Large intestine (tissue), 3 donors: ENCODE measurements around the gene MARCHF5. TPM values are rescaled to one million over a fixed set of nuclear protein-coding genes. Genes with fewer than 3 reads are reported as not detected.
"Not testable (repeated sequence)": the region's sequence is repeated elsewhere in the genome, so short reads cannot be mapped to it uniquely, and the experiment has no call there.

Experiments
- DNase-seq, 2 donors: peaks; one replicate each; pipeline versions ENCODE4 v3.0.0 to v3.0.0-alpha.2; 2013
- H3K27ac ChIP-seq: one replicate; pipeline ENCODE4 v1.5.1; 2013; ENCODE audit warnings: low read length
- H3K27me3 ChIP-seq: 2 replicates; pipeline ENCODE4 v1.6.1; 2013; ENCODE audit warnings: low read length; ENCODE audit not compliant: control insufficient read depth, insufficient read depth
- H3K36me3 ChIP-seq: 2 replicates; pipeline ENCODE4 v1.6.1; 2013; ENCODE audit warnings: low read length; ENCODE audit not compliant: control insufficient read depth, insufficient read depth
- H3K4me1 ChIP-seq: one replicate; pipeline ENCODE4 v1.6.1; 2013; ENCODE audit warnings: low read length; ENCODE audit not compliant: control insufficient read depth, insufficient read depth
- H3K4me3 ChIP-seq: one replicate; pipeline ENCODE4 v1.5.1; 2013; ENCODE audit warnings: low read length
- H3K9me3 ChIP-seq: one replicate; pipeline ENCODE4 v1.6.1; 2013; ENCODE audit warnings: mild to moderate bottlenecking, low read depth, low read length, moderate library complexity; ENCODE audit not compliant: control insufficient read depth
- WGBS: methylation state at CpG from one replicate; pipeline ENCODE4 v1.1.5; 2013; ENCODE audit warnings: low lambda C conversion rate; ENCODE audit not compliant: insufficient coverage; 5-methylcytosine and 5-hydroxymethylcytosine counted together
- polyA plus RNA-seq: library from polyadenylated mRNA; unstranded; fragments of 120-200 nt; gene quantifications from one replicate; pipeline ENCODE4 v1.2.1, GENCODE V29; 2013

Gene MARCHF5
- polyA plus RNA-seq, 1 donor = 40.8 TPM

DNA sequence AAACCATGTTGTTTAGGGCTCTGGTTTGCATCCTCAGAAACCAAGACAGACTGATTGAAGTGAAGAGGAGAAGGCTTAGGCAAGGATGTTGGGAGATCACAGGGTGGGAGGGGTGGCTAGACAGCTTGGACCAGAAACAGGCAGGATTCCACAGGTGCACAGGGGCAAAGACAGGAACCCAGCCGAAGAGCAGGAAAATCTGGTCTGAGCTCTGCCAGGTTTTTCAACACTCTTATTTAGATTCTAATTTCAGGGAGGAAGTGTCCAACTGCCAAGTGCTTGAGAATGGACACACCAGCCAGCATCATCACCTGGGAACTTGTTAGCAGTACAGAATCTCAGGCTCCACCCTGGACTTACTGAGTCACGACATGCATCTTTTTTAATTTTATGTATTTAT lies 93.8 kb downstream of the MARCHF5 start:
- WGBS = no CpG with 5 or more reads among the region's 2 CpGs
- H3K9me3 ChIP-seq = no peaks in the 10 kb centered on the region
- no peak overlapping the region for H3K27ac ChIP-seq
- no peak for DNase-seq
- no peaks in the 10 kb centered on the region for H3K36me3 ChIP-seq
- H3K4me1 ChIP-seq = no peaks in the 10 kb centered on the region
- H3K4me3 ChIP-seq = no peak overlapping the region
- H3K27me3 ChIP-seq = peaks cover 5% of the 10 kb centered on the region

DNA sequence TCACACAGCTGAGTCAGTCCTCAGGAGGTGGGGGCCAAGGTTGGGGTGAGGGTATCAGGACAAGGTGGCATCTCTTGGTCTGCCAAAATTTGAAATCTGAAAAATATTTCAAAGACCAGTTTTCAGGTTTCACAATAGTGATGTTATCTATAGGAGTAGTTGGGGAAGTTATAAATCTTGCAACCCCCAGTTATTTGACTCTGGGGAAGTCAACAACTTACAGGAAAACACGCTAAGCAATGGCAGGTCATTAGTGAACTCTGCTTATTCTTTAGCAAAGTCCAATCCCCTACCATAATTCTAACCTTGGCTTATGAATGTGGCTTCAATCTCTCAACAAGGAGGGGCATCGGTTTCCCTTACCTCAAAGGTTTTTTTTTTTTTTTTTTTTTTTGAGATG lies 94.9 kb downstream of the MARCHF5 start:
- Histone ChIP-seq H3K4me3 (no peak overlapping the region), H3K27ac (no peak overlapping the region), H3K27me3 (peaks cover 2% of the 10 kb centered on the region), H3K36me3 (no peaks in the 10 kb centered on the region), H3K9me3 (no peaks in the 10 kb centered on the region), H3K4me1 (no peaks in the 10 kb centered on the region)
- WGBS = 80% methylated on average over 1 of the region's 2 CpGs
- no peak for DNase-seq

DNA sequence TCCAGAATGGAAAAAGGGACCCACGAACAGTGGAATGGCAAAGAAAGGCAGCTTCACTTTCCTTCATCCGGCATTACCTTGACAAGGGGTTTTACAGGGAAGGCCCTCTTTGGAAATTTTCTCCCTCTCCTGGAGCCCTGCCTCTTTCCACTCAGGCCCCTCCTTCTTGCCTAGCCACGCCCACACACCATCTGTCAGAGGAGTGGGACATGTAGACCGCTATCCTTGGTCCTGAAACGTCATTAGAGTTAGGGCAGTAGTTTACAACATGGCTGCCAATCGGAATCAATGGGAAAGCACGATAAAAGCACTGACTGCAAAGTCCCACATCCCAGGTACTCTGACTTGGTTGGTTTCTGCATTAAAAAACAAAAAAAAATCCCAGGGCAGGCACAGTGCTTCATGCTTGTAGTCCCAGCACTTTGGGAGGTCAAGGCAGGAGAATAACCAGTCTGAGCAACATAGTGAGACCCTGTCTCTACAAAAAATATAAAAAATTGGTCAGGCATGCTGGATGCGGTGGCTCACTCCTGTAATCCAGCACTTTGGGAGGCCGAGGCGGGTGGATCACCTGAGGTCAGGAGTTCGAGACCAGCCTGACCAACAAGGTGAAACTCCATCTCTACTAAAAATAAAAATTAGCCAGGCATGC lies 96.4 kb downstream of the MARCHF5 start:
- peak; percentile 8 to 20 for DNase-seq
- H3K4me1 ChIP-seq = no peaks in the 10 kb centered on the region
- H3K36me3 ChIP-seq = no peaks in the 10 kb centered on the region
- H3K27ac ChIP-seq = no peak overlapping the region
- no peaks in the 10 kb centered on the region for H3K9me3 ChIP-seq
- no peak overlapping the region for H3K4me3 ChIP-seq
- whole genome bisulfite sequencing = no CpG with 5 or more reads among the region's 11 CpGs
- H3K27me3 ChIP-seq = no peaks in the 10 kb centered on the region

DNA sequence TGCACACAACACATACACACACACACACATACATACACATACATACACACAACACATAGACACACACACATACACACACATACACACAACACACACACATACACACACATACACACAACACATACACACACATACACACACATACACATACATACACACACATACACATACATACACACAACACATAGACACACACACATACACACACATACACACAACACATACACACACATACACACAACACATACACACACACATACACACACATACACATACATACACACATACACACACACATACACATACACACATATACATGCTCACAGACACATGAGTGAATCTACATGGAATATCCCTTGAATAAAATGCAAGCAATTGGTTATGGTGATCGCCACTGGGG lies 102.2 kb downstream of the MARCHF5 start:
- 0% methylated on average over 1 of the region's 1 CpG for WGBS
- not testable (repeated sequence) for H3K36me3 ChIP-seq, H3K4me1 ChIP-seq, H3K4me3 ChIP-seq, H3K27me3 ChIP-seq, DNase-seq, H3K27ac ChIP-seq, H3K9me3 ChIP-seq

DNA sequence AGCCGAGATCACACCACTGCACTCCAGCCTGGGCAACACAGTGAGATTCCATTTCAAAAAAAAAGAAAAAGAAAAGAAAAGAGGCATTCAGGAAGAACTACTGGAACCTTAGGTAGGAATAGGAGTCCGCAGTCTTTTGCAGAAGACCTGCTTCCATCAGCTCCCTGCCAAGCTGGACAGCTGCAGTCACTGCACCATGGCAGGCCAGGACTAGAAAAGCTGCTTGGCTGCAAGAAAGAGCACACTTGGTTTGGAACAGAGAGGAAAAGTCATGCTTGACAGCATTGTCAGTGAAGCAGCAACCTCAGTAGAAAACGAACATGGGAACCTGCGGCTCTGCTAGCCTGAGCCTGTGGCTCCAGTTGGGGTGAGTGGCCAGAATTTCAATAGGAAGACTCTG lies 104.3 kb downstream of the MARCHF5 start:
- WGBS = no CpG with 5 or more reads among the region's 4 CpGs
- DNase-seq = no peak

DNA sequence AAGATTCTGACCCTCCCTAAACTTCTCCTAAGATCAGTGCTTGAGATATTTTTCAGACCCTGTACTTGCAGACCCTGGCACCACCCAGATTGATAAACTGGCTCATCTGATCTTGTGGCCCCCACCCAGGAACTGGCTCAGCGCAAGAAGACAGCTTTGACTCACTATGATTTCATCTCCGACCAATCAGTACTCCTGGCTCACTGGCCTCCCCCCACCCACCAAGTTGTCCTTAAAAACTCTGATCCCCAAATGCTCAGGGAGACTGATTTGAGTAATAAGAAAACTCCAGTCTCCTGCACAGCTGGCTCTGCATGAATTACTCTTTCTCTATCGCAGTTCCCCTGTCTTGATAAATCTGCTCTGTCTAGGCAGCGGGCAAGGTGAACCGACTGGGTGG lies 111.3 kb downstream of the MARCHF5 start:
- H3K9me3 ChIP-seq, H3K36me3 ChIP-seq, H3K27ac ChIP-seq, DNase-seq, H3K4me3 ChIP-seq, H3K27me3 ChIP-seq, H3K4me1 ChIP-seq: not testable (repeated sequence)
- WGBS = no CpG with 5 or more reads among the region's 5 CpGs

More for the DNA sequence above, 104.3 kb downstream of the MARCHF5 start:
- Histone ChIP-seq H3K4me3 (no peak overlapping the region), H3K27me3 (no peaks in the 10 kb centered on the region), H3K4me1 (no peaks in the 10 kb centered on the region), H3K27ac (no peak overlapping the region), H3K9me3 (no peaks in the 10 kb centered on the region), H3K36me3 (no peaks in the 10 kb centered on the region)

Other genes with a start within 250 kb of the MARCHF5 start
- 4.6 TPM for gene CPEB3, start 89 bp upstream of the MARCHF5 start, polyA plus RNA-seq